Kidney (tissue), 14 donors: ENCODE data around the gene MAU2. TPM values are rescaled to one million over a fixed set of nuclear protein-coding genes. Genes with fewer than 3 reads are reported as not detected.

Experiments
- DNase-seq, 5 donors: peaks; one replicate each; pipeline ENCODE4 v3.0.0-alpha.2; 2013 to 2020
- FAIRE-seq: peaks from 2 replicates; lab custom pipeline; 2012; peaks lifted over from hg19 to GRCh38; lab: Jason Lieb, UNC
- H3K27ac ChIP-seq, 2 donors: one replicate each; pipeline ENCODE4 v1.7.0; 2013; ENCODE audit warnings: low read depth in 2 of 2, low read length in 2 of 2, inconsistent platforms in 1 of 2
- H3K27me3 ChIP-seq: one replicate; pipeline ENCODE4 v1.7.1; 2013; ENCODE audit warnings: low read length, inconsistent platforms; ENCODE audit not compliant: control insufficient read depth, insufficient read depth
- H3K36me3 ChIP-seq, 3 donors: one replicate each; pipeline versions ENCODE4 v1.7.0 to v1.7.1; 2013; ENCODE audit warnings: low read length in 3 of 3, control low read depth in 1 of 3, inconsistent platforms in 1 of 3; ENCODE audit not compliant: insufficient read depth in 3 of 3, control insufficient read depth in 2 of 3
- H3K4me1 ChIP-seq, 3 donors: one replicate each; pipeline versions ENCODE4 v1.7.0 to v1.7.1; 2013; ENCODE audit warnings: low read length in 3 of 3, inconsistent platforms in 1 of 3, low read depth in 1 of 3; ENCODE audit not compliant: control insufficient read depth in 2 of 3, insufficient read depth in 2 of 3
- H3K4me3 ChIP-seq, 3 donors: one replicate each; pipeline versions ENCODE4 v1.7.0 to v1.8.1; 2013; ENCODE audit warnings: low read length in 3 of 3, control low read depth in 1 of 3, inconsistent platforms in 1 of 3
- H3K9ac ChIP-seq, 3 donors: one replicate each; pipeline versions ENCODE4 v1.7.0 to v1.7.1; 2013; ENCODE audit warnings: low read length in 3 of 3, control low read depth in 1 of 3, inconsistent platforms in 1 of 3
- H3K9me3 ChIP-seq, 3 donors: one replicate each; pipeline versions ENCODE4 v1.7.0 to v1.7.1; 2013; ENCODE audit warnings: low read length in 3 of 3, control low read depth in 1 of 3, inconsistent platforms in 1 of 3; ENCODE audit not compliant: control insufficient read depth in 2 of 3, insufficient read depth in 1 of 3
- intact Hi-C: fragments of 100-400 bp; cut with DNase I; formaldehyde crosslinking; loops from one replicate; pipeline ENCODE4 v1.11.1; 2022
- polyA plus RNA-seq: library from polyadenylated mRNA; stranded (reverse); fragments of 350-450 nt; fragmentation: Illumina TruSeq; extraction: RNeasy Lipid Tissue Mini Kit (QIAGEN cat#74804); gene quantifications from one replicate; pipeline ENCODE4 v1.2.3, GENCODE V29; 2014; ENCODE audit warnings: low read depth, low replicate concordance; ENCODE audit not compliant: insufficient read depth
- total RNA-seq: library from RNA; stranded (reverse); fragmentation: NEBNext Ultra II Directional; extraction: Animal tissue kit (Norgen Biotek cat#: 25700); gene quantifications from one replicate; pipeline ENCODE4 v1.2.1, GENCODE V29; 2021
- TF ChIP-seq, protein P1 (sequence below): IDR thresholded peaks from 3 replicates; pipeline ENCODE4 v1.5.1; 2012; ENCODE audit warnings: mild to moderate bottlenecking, moderate library complexity, borderline replicate concordance; ENCODE audit not compliant: insufficient read depth; ENCODE audit errors: extremely low read depth
- donor health status: control.
- donor health status: control.
- donor health status: control.
- donor health status: control.
- donor health status: control.
- donor health status: DM: yes; HTN: yes; CAD: no.
- donor health status: Normal renal cell carcinoma (clear cell type).

Gene MAU2
- total and polyA plus RNA-seq, 2 donors from 2014 or later = 12.3 to 69.8 TPM

DNA sequence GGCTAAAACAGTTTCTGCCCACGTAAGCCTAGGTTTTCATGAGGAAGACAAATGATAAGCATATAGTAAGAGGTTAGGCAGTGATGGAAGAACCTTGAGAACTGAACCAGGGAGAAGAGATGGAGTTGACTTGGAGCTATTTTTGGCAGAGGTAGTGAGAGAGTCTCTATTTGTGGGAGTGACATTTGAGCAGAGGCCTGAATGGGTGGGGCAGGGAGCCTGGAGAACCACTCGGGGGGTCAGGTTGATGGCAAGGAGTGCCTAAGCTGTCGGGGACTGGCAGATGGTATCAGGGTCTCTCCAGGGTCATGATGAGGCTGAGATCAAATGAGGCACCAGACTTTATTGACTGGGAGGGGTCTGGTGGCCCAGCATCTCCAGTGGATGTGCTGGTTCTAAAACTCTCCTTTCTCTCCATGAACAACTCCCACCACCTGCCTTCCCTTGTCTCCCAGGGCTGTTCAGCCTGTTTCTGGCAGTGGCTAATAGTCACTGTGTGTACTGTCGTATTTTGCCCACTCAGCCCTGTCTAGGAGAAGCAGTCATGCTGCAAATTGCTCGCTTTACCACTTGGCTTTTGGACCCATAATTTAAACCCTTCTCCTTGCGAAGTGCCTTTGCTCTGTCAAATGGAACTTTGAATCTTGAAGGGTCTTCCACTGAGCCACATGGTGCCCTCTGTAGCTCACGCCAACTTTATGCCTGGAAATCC, 3.6 kb downstream of the MAU2 start:
- peak in 3 of 5 donors; percentile 31 to 69 (median 64) for DNase-seq
- intact Hi-C loops = no loop called here
- peaks cover 3 to 20% (median 6%) of the 10 kb centered on the region in 3 donors for H3K36me3 ChIP-seq

DNA sequence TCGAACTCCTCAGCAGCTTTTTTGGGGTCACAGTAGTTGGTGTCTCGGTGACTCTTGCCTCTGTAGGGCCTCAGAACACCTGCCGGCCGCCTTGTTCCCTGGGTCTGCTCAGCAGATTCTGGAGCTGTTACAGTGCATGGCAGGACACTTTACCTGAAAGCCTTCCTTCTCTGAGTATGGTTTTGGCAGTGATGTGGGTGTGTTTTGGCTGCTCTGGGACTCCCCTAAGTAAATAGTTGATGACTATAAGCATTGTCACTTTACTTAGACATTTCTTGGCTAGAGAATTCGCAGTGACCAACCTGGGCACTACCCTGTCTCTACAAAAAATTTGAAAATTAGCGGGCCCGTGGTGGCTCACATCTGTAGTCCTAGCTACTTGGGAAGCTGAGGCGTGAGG, 7.0 kb downstream of the MAU2 start:
- TF ChIP-seq, protein P1, sequence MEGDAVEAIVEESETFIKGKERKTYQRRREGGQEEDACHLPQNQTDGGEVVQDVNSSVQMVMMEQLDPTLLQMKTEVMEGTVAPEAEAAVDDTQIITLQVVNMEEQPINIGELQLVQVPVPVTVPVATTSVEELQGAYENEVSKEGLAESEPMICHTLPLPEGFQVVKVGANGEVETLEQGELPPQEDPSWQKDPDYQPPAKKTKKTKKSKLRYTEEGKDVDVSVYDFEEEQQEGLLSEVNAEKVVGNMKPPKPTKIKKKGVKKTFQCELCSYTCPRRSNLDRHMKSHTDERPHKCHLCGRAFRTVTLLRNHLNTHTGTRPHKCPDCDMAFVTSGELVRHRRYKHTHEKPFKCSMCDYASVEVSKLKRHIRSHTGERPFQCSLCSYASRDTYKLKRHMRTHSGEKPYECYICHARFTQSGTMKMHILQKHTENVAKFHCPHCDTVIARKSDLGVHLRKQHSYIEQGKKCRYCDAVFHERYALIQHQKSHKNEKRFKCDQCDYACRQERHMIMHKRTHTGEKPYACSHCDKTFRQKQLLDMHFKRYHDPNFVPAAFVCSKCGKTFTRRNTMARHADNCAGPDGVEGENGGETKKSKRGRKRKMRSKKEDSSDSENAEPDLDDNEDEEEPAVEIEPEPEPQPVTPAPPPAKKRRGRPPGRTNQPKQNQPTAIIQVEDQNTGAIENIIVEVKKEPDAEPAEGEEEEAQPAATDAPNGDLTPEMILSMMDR = no peak
- intact Hi-C loops = no loop called here
- DNase-seq (no peak), FAIRE-seq (no peak)
- H3K9ac ChIP-seq = no peak overlapping the region
- peaks cover 0 to 11% (median 0%) of the 10 kb centered on the region in 3 donors for H3K4me1 ChIP-seq
- no peaks in the 10 kb centered on the region for H3K9me3 ChIP-seq
- peaks cover 4 to 31% (median 11%) of the 10 kb centered on the region in 3 donors for H3K36me3 ChIP-seq
- no peak overlapping the region for H3K4me3 ChIP-seq
- no peaks in the 10 kb centered on the region for H3K27me3 ChIP-seq
- no peak overlapping the region for H3K27ac ChIP-seq

More for the DNA sequence above, 3.6 kb downstream of the MAU2 start:
- H3K9ac ChIP-seq = peak overlapping the region in 1 of 3 donors; percentile 54
- no peak overlapping the region for H3K4me3 ChIP-seq
- H3K27ac ChIP-seq = no peak overlapping the region
- peaks cover 0 to 20% (median 0%) of the 10 kb centered on the region in 3 donors for H3K4me1 ChIP-seq
- no peaks in the 10 kb centered on the region for H3K27me3 ChIP-seq
- FAIRE-seq = no peak
- no peaks in the 10 kb centered on the region for H3K9me3 ChIP-seq
- TF ChIP-seq, protein P1 = no peak

DNA sequence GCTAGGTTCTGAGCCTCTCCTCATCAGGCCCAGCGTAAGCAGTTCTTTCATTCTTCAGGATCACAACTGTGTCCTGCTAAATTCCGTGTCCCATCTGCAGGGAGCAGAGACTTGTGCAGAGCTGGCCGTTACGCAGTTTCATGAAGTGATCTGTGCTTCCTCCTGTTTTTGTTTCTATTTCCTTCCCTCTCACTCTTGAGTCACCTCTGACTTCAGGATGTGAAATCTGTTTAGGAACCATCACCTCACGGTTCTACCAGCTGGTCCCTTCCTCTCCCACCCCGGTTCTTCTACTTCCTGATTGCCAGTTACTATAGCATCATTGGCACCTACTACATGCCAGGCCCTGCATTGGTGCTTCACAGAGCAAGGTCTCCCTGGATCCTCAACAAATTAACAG, 8.5 kb downstream of the MAU2 start:
- H3K27me3 ChIP-seq = no peaks in the 10 kb centered on the region
- DNase-seq = no peak
- TF ChIP-seq, protein P1 = no peak
- no peak for FAIRE-seq
- intact Hi-C loops = no loop called here
- peaks cover 0 to 9% (median 0%) of the 10 kb centered on the region in 3 donors for H3K4me1 ChIP-seq
- H3K27ac ChIP-seq = no peak overlapping the region
- H3K4me3 ChIP-seq = no peak overlapping the region
- peaks cover 2 to 25% (median 14%) of the 10 kb centered on the region in 3 donors for H3K36me3 ChIP-seq
- no peaks in the 10 kb centered on the region for H3K9me3 ChIP-seq
- H3K9ac ChIP-seq = no peak overlapping the region
